ENCODE results near the gene KCMF1. TPM values are rescaled to one million over a fixed set of nuclear protein-coding genes. Genes with fewer than 3 reads are reported as not detected.

KCMF1 gene
- total and polyA plus RNA-seq, 11 donors = 10.9 to 104 (median 80.0) TPM

DNA sequence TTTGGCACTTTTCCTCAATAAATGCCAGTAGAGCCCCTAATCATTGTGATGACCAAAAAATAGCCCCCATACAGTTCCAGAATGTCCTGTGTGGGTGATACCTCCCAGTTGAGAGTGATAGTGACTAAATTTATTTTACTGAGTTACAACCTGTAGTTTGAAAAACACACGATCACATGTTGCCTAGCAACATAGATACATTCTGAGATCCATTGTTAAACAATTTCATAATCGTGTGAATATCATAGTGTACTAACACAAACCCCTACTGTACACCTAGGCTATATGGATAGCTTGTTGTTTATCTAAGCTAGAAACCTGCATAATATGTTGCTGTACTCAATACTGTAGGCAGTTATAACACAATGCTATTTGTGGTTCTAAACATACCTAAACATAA, 30.6 kb downstream of the KCMF1 start:
- intact Hi-C loops (cut with DNase I) = no loop called here
- Histone ChIP-seq H3K27me3 (no peaks in the 10 kb centered on the region), H3K4me3 (no peak overlapping the region), H3K9me3 (no peaks in the 10 kb centered on the region), H3K36me3 (peaks cover 0 to 4% (median 0%) of the 10 kb centered on the region in 9 donors), H3K4me1 (peaks cover 0 to 67% (median 42%) of the 10 kb centered on the region in 12 donors), H3K27ac (no peak overlapping the region)
- WGBS, 4 donors = 16 to 45% (median 34%) methylated on average over 2 of the region's 2 CpGs
- DNase-seq (no peak), ATAC-seq (no peak)
- TF ChIP-seq, protein P1, sequence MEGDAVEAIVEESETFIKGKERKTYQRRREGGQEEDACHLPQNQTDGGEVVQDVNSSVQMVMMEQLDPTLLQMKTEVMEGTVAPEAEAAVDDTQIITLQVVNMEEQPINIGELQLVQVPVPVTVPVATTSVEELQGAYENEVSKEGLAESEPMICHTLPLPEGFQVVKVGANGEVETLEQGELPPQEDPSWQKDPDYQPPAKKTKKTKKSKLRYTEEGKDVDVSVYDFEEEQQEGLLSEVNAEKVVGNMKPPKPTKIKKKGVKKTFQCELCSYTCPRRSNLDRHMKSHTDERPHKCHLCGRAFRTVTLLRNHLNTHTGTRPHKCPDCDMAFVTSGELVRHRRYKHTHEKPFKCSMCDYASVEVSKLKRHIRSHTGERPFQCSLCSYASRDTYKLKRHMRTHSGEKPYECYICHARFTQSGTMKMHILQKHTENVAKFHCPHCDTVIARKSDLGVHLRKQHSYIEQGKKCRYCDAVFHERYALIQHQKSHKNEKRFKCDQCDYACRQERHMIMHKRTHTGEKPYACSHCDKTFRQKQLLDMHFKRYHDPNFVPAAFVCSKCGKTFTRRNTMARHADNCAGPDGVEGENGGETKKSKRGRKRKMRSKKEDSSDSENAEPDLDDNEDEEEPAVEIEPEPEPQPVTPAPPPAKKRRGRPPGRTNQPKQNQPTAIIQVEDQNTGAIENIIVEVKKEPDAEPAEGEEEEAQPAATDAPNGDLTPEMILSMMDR (IDR thresholded peaks at IDR 0.05) = no peak
- TF ChIP-seq POLR2A (IDR thresholded peaks at IDR 0.05) = no peak

DNA sequence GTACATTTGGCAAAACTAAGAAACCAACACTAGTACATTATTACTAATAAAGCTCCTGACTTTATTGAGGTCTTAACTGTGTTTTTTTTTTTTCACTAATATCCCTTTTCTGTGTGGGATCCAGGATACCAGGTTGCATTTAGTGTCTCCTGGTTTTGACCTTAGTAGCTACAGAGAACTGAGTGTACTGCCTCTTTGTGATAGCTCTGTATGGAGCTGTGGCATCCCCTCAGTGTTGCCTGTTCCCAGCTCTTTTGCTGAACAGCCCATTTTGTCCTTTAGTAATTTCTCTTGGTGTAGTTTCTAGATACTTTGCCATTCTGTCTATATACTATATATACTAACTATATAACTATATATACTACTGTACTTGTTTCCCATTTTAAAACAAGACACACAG, 31.6 kb downstream of the KCMF1 start:
- Histone ChIP-seq H3K9me3 (no peaks in the 10 kb centered on the region), H3K27ac (no peak overlapping the region), H3K36me3 (peaks cover 0 to 4% (median 2%) of the 10 kb centered on the region in 9 donors), H3K4me1 (peaks cover 0 to 68% (median 36%) of the 10 kb centered on the region in 12 donors), H3K27me3 (no peaks in the 10 kb centered on the region), H3K4me3 (no peak overlapping the region)
- TF ChIP-seq POLR2A (IDR thresholded peaks at IDR 0.05) = no peak
- TF ChIP-seq, protein P1 (IDR thresholded peaks at IDR 0.05) = no peak
- DNase-seq (no peak), ATAC-seq (peak; percentile 74 to 80 (median 76))
- intact Hi-C loops (cut with DNase I) = no loop called here

DNA sequence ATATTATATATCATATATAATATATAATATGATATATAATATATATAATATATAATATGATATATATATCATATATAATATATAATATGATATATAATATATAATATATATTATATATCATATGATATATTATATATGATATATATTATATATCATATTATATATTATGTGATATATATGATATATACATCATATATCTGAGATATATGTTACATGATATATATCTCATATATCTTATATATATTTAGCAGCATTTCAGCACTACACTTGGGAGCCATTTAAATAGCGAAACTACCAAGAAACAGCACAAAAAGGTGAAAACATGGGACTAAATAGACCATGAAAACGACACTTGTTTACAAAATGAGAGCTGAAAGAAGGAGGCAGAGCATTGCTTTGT, 37.3 kb downstream of the KCMF1 start:
- WGBS, 4 donors = 96 to 100% (median 97%) methylated on average over 2 of the region's 2 CpGs
- H3K9me3 ChIP-seq = no peaks in the 10 kb centered on the region
- DNase-seq = no peak
- no peak for ATAC-seq
- peaks cover 0 to 15% (median 7%) of the 10 kb centered on the region in 9 donors for H3K36me3 ChIP-seq
- peaks cover 0 to 81% (median 23%) of the 10 kb centered on the region in 12 donors for H3K4me1 ChIP-seq
- no peak overlapping the region for H3K4me3 ChIP-seq
- TF ChIP-seq, protein P1 (IDR thresholded peaks at IDR 0.05) = no peak
- no peak for TF ChIP-seq POLR2A (IDR thresholded peaks at IDR 0.05)
- intact Hi-C loops (cut with DNase I) = no loop called here
- no peaks in the 10 kb centered on the region for H3K27me3 ChIP-seq
- no peak overlapping the region for H3K27ac ChIP-seq

DNA sequence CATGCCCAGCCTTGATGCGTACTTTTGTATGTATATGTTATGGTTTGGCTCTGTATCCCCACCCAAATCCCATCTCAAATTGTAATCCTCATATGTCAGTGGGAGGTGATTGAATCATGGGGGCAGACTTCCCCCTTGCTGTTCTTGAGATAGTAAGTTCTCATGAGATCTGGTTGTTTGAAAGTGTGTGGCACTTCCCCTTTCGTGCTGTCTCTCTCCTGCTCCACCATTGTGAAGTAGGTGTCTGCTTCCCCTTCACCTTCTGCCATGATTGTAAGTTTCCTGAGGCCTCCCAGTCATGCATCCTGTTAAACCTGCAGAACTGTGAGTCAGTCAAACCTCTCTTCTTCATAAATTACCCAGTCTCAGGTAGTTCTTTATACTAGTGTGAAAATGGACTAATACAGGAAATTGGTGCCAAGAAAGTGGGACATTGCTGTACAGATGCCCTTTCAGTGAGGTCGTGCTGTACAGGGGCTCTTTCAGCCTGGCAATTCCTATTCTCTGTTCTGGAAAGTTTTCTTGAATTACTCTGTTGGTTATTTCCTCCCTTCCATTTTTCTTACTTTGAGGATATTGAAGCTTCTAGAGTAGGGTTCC, 38.2 kb downstream of the KCMF1 start:
- DNase-seq = no peak
- no peaks in the 10 kb centered on the region for H3K27me3 ChIP-seq

More for the DNA sequence above, 38.2 kb downstream of the KCMF1 start:
- Histone ChIP-seq H3K27ac (no peak overlapping the region), H3K36me3 (peaks cover 0 to 15% (median 7%) of the 10 kb centered on the region in 9 donors), H3K4me1 (peaks cover 0 to 84% (median 28%) of the 10 kb centered on the region in 12 donors), H3K9me3 (no peaks in the 10 kb centered on the region), H3K4me3 (no peak overlapping the region)
- intact Hi-C loops (cut with DNase I) = no loop called here
- no peak for ATAC-seq
- WGBS, 4 donors = 87 to 90% (median 88%) methylated on average over 3 of the region's 3 CpGs
- TF ChIP-seq, protein P1 (IDR thresholded peaks at IDR 0.05) = no peak
- no peak for TF ChIP-seq POLR2A (IDR thresholded peaks at IDR 0.05)

All from heart left ventricle (tissue), 16 donors.